Endothelial cell of coronary artery (primary cell): ENCODE data around the gene TMEM87B. TPM values are rescaled to one million over a fixed set of nuclear protein-coding genes. Genes with fewer than 3 reads are reported as not detected.

Experiments
- total RNA-seq: library from RNA; depleted of rRNA; stranded (reverse); fragments of >200 nt; gene quantifications from 2 replicates; pipeline ENCODE4 v1.2.3, GENCODE V29; 2014

Gene TMEM87B
- 44.3 and 54.0 TPM in 2 replicates for total RNA-seq

DNA sequence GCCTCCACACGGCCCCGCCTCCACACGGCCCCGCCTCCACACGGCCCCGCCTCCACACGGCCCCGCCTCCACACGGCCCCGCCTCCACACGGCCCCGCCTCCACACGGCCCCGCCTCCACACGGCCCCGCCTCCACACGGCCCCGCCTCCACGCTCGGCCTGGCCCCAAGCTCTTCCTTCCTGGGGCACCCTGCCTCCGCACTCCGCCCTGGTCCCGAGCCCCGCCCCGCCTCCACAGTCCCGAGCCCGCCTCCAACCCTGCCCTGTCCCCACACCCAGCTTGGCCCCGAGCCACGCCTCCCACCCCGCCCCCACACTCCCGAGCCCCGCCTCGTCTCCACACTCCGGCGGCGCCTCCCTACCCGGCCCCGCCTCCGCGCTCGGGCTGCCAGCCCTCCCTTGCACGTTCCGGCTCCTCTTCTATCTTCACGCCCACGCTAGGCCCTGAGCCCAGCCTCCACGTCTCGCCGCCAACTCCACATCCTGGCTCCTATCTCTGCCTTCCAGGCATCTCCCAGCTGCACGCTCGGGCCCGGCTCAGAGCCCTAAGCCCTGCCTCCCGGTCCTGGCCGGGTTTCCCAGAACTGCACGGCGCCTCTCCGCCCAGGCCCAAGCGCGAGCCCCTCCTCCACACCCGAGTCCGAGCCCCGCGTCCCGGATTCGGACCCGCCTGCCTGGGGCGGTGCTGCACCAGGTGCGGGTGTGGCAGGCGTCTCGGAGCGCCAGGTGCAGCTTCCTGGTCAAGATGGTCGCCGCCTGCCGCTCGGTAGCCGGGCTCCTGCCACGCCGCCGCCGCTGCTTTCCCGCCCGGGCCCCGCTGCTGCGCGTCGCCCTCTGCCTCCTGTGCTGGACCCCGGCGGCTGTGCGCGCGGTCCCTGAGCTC lies at the start of gene TMEM87B:
TMEM87B (plus strand) TSS at position 423 of the 883 bp plus-strand sequence; CDS start at position 746, 323 bp downstream.

GRCh38 chr2:112138159-112139032 lies 83.3 kb downstream of the TMEM87B start, which contains the start of gene FBLN7:
Gene FBLN7, plus strand, starts transcription at chr2:112138385. Its CDS starts 271 bp downstream, at chr2:112138656.

Other genes starting within 250 kb of the TMEM87B start
- gene ANAPC1, start 171.1 kb upstream of the TMEM87B start, total RNA-seq, result 74.0 and 77.6 TPM in 2 replicates
- 15.8 and 17.3 TPM in 2 replicates for gene MERTK, start 156.7 kb upstream of the TMEM87B start, total RNA-seq
- 1.2 and 2.6 TPM in 2 replicates for gene FBLN7, start 83.1 kb downstream of the TMEM87B start, total RNA-seq
- gene ZC3H8, start 199.8 kb downstream of the TMEM87B start, total RNA-seq, result 3.9 and 8.6 TPM in 2 replicates
- 1.4 and 2.9 TPM in 2 replicates for gene ZC3H6, start 220.3 kb downstream of the TMEM87B start, total RNA-seq